HepG2 (cell line): ENCODE results near the gene MAP3K3. TPM values are rescaled to one million over a fixed set of nuclear protein-coding genes. Genes with fewer than 3 reads are reported as not detected.
A peak's percentile ranks its signal among the peaks of the same experiment; 100 is the strongest.

Experiments
- ASH2L ChIP-seq: fragments of 300-600, 200-600 bp; sonication (generic); IDR thresholded peaks from 2 replicates; pipeline ENCODE4 v1.7.0; 2017; ENCODE audit warnings: low read depth, mild to moderate bottlenecking, moderate library complexity, mixed read lengths, low read length; ENCODE audit not compliant: insufficient read length
- MTA3 ChIP-seq: sonication (generic); formaldehyde crosslinking; IDR thresholded peaks from 2 replicates; pipeline ENCODE4 v1.4.0; 2020; ENCODE audit warnings: missing genetic modification reagents
- MZF1 ChIP-seq: sonication (generic); formaldehyde crosslinking; IDR thresholded peaks from 2 replicates; pipeline ENCODE4 v1.8.1; 2023; ENCODE audit warnings: mild to moderate bottlenecking, missing genetic modification reagents, borderline replicate concordance
- NFKBIZ ChIP-seq: IDR thresholded peaks from 2 replicates; pipeline ENCODE4 v1.6.1; 2018; ENCODE audit warnings: missing genetic modification reagents, missing compliant biosample characterization
- NPAS2 ChIP-seq: sonication (generic); formaldehyde crosslinking; IDR thresholded peaks from 2 replicates; pipeline ENCODE4 v1.8.0; 2022; ENCODE audit warnings: mild to moderate bottlenecking, missing genetic modification reagents, borderline replicate concordance
- SMAD1 ChIP-seq: sonication (generic); formaldehyde crosslinking; IDR thresholded peaks from 2 replicates; pipeline ENCODE4 v1.4.0; 2020; ENCODE audit warnings: missing genetic modification reagents, low read depth, mild to moderate bottlenecking, borderline replicate concordance
- ZBTB38 ChIP-seq: sonication (generic); formaldehyde crosslinking; IDR thresholded peaks from 2 replicates; pipeline ENCODE4 v1.5.1; 2020; ENCODE audit warnings: mild to moderate bottlenecking, missing genetic modification reagents
- ZNF660 ChIP-seq: sonication (generic); formaldehyde crosslinking; IDR thresholded peaks from 2 replicates; pipeline ENCODE4 v1.5.1; 2020; ENCODE audit warnings: mild to moderate bottlenecking, low read depth, missing genetic modification reagents, borderline replicate concordance
- ZNF773 ChIP-seq: sonication (generic); formaldehyde crosslinking; IDR thresholded peaks from 2 replicates; pipeline ENCODE4 v1.4.0; 2020; ENCODE audit warnings: missing genetic modification reagents, borderline replicate concordance
- polyA plus RNA-seq, 8 experiments: library from polyadenylated mRNA; depleted of rRNA in 3 of 8; stranded (reverse) in 7 of 8; unstranded in 1 of 8; fragments of >200 nt; fragmentation: Illumina TruSeq in 4 of 8; extraction: Trizol in 4 of 8; gene quantifications; 2 replicates each; pipeline versions ENCODE4 v1.2.1 to v1.2.3, GENCODE V29; 2011 to 2016; ENCODE audit warnings: low read depth in 4 of 8, missing spikeins in 1 of 8, mixed read lengths in 1 of 8; ENCODE audit not compliant: insufficient read depth in 1 of 8
- total RNA-seq, 5 experiments: library from RNA; depleted of rRNA; stranded (reverse); fragments of >200 nt; fragmentation: Illumina TruSeq; extraction: Trizol; gene quantifications; 2 replicates each; pipeline ENCODE4 v1.2.3, GENCODE V29; 2016; ENCODE audit warnings: low read depth in 1 of 5
- TF ChIP-seq, protein P1 (sequence below): sonication (generic); formaldehyde crosslinking; IDR thresholded peaks from 2 replicates; pipeline ENCODE4 v1.5.0; 2020; ENCODE audit warnings: mild to moderate bottlenecking, missing genetic modification reagents
- TF ChIP-seq, protein P2 (sequence below): sonication (generic); formaldehyde crosslinking; IDR thresholded peaks from 2 replicates; pipeline ENCODE4 v1.4.0; 2020; ENCODE audit warnings: missing genetic modification reagents
- TF ChIP-seq, protein P3 (sequence below): sonication (generic); formaldehyde crosslinking; conservative IDR thresholded peaks from 2 replicates; pipeline ENCODE4 v1.8.1; 2023; ENCODE audit warnings: missing genetic modification reagents

The MAP3K3 gene
- total and polyA plus RNA-seq, 2 of the 13 experiments (the other 11 are each of a cell fraction or from before 2014, with no cell fraction given) = 17.7 to 21.8 TPM

DNA sequence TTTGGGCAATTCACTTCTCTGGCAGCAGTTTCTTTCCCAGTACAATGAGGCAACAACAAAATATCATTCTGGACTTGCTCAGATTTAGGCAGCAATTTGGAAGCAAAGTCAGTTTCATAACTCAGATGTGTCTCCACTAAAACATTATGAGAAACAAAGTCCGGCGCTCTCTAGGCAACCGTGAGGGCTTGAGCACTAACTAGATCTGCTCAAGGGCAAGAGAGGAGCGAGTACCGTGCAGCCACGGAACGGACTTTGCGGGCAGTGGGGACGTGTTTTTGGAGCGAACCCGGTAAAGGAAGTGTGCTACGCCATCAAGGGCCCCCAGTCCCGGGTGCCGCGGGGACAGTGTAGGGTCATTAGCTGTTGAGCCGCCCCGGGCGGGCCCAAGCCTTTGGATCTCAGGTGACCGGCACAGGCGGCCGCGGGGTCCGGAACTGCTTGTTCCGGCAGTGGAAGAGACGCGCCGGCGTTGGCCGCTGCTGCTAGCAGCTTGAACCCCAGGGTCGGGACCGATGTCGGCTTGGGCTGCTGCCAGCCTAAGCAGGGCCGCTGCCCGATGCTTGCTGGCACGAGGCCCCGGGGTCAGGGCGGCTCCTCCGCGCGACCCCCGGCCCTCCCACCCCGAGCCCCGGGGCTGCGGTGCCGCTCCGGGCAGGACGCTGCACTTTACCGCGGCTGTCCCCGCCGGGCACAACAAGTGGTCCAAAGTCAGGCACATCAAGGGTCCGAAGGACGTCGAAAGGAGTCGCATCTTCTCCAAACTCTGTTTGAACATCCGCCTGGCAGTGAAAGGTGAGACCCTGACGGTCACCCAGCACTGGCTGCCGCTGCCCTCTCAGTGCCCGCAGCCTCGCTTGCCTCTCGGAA, 21.4 kb upstream of the MAP3K3 start, which contains the start of gene TACO1 (continued):
- TF ChIP-seq, protein P1, sequence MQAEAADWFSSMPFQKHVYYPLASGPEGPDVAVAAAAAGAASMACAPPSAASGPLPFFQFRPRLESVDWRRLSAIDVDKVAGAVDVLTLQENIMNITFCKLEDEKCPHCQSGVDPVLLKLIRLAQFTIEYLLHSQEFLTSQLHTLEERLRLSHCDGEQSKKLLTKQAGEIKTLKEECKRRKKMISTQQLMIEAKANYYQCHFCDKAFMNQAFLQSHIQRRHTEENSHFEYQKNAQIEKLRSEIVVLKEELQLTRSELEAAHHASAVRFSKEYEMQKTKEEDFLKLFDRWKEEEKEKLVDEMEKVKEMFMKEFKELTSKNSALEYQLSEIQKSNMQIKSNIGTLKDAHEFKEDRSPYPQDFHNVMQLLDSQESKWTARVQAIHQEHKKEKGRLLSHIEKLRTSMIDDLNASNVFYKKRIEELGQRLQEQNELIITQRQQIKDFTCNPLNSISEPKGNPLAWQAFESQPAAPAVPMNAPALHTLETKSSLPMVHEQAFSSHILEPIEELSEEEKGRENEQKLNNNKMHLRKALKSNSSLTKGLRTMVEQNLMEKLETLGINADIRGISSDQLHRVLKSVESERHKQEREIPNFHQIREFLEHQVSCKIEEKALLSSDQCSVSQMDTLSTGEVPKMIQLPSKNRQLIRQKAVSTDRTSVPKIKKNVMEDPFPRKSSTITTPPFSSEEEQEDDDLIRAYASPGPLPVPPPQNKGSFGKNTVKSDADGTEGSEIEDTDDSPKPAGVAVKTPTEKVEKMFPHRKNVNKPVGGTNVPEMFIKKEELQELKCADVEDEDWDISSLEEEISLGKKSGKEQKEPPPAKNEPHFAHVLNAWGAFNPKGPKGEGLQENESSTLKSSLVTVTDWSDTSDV (CRISPR knock-in tag) = peak; percentile 80; the same call in 1 of the 2 replicates
- TF ChIP-seq, protein P2, sequence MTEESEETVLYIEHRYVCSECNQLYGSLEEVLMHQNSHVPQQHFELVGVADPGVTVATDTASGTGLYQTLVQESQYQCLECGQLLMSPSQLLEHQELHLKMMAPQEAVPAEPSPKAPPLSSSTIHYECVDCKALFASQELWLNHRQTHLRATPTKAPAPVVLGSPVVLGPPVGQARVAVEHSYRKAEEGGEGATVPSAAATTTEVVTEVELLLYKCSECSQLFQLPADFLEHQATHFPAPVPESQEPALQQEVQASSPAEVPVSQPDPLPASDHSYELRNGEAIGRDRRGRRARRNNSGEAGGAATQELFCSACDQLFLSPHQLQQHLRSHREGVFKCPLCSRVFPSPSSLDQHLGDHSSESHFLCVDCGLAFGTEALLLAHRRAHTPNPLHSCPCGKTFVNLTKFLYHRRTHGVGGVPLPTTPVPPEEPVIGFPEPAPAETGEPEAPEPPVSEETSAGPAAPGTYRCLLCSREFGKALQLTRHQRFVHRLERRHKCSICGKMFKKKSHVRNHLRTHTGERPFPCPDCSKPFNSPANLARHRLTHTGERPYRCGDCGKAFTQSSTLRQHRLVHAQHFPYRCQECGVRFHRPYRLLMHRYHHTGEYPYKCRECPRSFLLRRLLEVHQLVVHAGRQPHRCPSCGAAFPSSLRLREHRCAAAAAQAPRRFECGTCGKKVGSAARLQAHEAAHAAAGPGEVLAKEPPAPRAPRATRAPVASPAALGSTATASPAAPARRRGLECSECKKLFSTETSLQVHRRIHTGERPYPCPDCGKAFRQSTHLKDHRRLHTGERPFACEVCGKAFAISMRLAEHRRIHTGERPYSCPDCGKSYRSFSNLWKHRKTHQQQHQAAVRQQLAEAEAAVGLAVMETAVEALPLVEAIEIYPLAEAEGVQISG (CRISPR knock-in tag) = peak; percentile 97
- TF ChIP-seq SMAD1 (CRISPR knock-in tag) (0 out of 2 replicates have a peak, but pooled peaks have one; percentile 86), NPAS2 (CRISPR knock-in tag) (no peak), ASH2L (peak; percentile 100), ZBTB38 (peak; percentile 95), MTA3 (CRISPR knock-in tag) (no peak), ZNF773 (CRISPR knock-in tag) (peak; percentile 35; the same call in 1 of the 2 replicates), NFKBIZ (CRISPR knock-in tag) (peak; percentile 85), MZF1 (CRISPR knock-in tag) (no peak), ZNF660 (CRISPR knock-in tag) (no peak)
- TF ChIP-seq, protein P3, sequence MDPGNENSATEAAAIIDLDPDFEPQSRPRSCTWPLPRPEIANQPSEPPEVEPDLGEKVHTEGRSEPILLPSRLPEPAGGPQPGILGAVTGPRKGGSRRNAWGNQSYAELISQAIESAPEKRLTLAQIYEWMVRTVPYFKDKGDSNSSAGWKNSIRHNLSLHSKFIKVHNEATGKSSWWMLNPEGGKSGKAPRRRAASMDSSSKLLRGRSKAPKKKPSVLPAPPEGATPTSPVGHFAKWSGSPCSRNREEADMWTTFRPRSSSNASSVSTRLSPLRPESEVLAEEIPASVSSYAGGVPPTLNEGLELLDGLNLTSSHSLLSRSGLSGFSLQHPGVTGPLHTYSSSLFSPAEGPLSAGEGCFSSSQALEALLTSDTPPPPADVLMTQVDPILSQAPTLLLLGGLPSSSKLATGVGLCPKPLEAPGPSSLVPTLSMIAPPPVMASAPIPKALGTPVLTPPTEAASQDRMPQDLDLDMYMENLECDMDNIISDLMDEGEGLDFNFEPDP (CRISPR knock-in tag) = no peak
